Urinary bladder (tissue), 4 donors: ENCODE results near the gene KANSL1. TPM values are rescaled to one million over a fixed set of nuclear protein-coding genes. Genes with fewer than 3 reads are reported as not detected.
A peak's percentile ranks its signal among the peaks of the same experiment; 100 is the strongest.
"Not testable (repeated sequence)": the region's sequence is repeated elsewhere in the genome, so short reads cannot be mapped to it uniquely, and the experiment has no call there.

Source experiments
- DNase-seq: peaks from one replicate; pipeline ENCODE4 v3.0.0-alpha.2; 2015; ENCODE audit errors: extremely low spot score
- H3K27ac ChIP-seq: one replicate; pipeline ENCODE4 v1.5.1; 2013; ENCODE audit warnings: low read depth, mild to moderate bottlenecking, moderate library complexity
- H3K36me3 ChIP-seq: one replicate; pipeline ENCODE4 v1.6.1; 2013; ENCODE audit warnings: mild to moderate bottlenecking, moderate library complexity; ENCODE audit not compliant: insufficient read depth
- H3K4me1 ChIP-seq: one replicate; pipeline ENCODE4 v1.6.1; 2013; ENCODE audit warnings: mild to moderate bottlenecking, moderate library complexity; ENCODE audit not compliant: insufficient read depth
- H3K4me3 ChIP-seq: one replicate; pipeline ENCODE4 v1.5.1; 2013; ENCODE audit warnings: low read depth, low read length
- WGBS: extraction: QIAGEN DNeasy Blood & Tissue Kit; methylation state at CpG from one replicate; pipeline ENCODE4 v1.1.7; 2013; 5-methylcytosine and 5-hydroxymethylcytosine counted together
- polyA plus RNA-seq: library from polyadenylated mRNA; stranded (reverse); fragments of 200-250 nt; gene quantifications from one replicate; pipeline ENCODE4 v1.2.3, GENCODE V29; 2013
- total RNA-seq: library from RNA; depleted of rRNA; stranded (reverse); fragments of >200 nt; gene quantifications from one replicate; pipeline ENCODE4 v1.2.3, GENCODE V29; 2014
- donor health status: healthy with polysubstance abuse.
- donor health status: healthy.

KANSL1 gene
- total and polyA plus RNA-seq, 2 donors = 22.4 to 146 TPM

DNA sequence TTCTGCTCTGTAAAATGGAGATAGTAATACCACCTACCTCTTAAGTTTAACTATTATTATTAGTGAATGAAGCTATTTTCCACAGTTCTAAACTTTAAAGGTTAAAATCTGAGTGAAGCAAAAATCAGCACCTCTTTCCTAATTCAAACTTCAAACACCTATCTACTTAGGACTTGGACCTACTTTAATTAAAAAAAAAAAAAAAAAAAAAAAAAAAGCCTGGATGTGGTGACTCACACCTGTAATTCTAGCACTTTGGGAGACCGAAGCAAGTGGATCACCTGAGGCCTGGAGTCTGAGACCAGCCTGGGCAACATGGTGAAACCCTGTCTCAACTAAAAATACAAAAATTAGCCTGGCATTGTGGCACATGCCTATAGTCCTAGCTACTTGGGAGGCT is 5.0 kb upstream of the KANSL1 start:
- no peak overlapping the region for H3K27ac ChIP-seq
- 98% methylated on average over 1 of the region's 1 CpG for WGBS

DNA sequence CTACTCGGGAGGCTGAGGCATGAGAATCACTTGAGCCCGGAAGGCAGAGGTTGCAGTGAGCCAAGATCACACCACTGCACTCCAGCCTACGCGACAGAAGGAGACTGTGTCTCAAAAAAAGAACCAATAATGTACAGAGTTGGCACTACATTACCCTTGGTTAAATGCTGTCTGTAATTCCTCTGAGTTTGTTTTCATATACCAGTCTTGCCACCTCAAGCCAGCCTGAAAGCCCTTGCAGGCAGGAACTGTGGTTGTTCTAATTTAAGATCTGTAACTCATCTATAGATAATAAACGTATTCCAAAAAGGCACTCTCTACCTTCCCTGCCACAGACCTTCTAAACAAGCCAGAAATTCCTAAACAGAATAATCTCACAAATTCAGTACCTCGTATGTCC is 4.3 kb upstream of the KANSL1 start:
- no peak overlapping the region for H3K4me3 ChIP-seq
- DNase-seq = no peak
- H3K4me1 ChIP-seq = no peaks in the 10 kb centered on the region
- H3K27ac ChIP-seq = no peak overlapping the region
- H3K36me3 ChIP-seq = no peaks in the 10 kb centered on the region
- 86% methylated on average over 6 of the region's 6 CpGs for WGBS

More for the DNA sequence above, 5.0 kb upstream of the KANSL1 start:
- no peaks in the 10 kb centered on the region for H3K4me1 ChIP-seq
- H3K36me3 ChIP-seq = no peaks in the 10 kb centered on the region
- DNase-seq = no peak
- no peak overlapping the region for H3K4me3 ChIP-seq

DNA sequence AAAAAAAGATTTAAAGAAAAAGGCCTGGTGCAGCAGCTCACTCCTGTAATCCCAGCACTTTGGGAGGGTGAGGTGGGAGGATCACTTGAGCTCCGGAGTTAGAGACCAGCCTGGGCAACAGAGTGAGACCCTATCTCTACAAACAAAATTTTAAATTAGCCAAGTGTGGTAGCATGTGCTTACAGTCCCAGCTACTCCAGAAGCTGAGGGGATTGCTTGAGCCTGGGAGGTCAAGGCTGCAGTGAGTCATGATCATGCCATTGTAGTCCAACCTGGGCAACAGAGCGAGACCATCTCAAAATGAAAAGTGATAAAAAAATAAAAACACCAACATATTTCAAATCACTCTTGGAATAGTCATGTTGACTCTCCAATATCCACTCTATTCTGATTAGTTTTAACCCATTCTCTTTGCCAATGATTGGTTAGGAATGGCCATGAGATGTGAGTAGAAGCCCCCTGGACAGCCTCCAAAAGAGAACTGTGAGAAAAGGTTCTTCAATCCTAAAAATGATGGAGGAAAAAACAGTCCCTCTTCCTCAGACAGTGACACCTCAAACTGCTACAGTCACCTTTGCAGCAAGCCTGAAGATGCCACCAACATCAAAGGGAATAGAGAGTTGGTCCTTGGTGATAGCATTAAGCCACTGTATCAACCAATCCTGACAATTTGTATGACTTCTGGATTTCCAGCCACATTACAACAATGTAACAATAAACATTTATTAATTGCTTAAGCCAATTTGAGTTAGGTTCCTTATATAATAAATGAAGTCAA is 2.9 kb upstream of the KANSL1 start:
- WGBS = 97% methylated on average over 2 of the region's 2 CpGs
- no peak for DNase-seq
- Histone ChIP-seq H3K4me1 (no peaks in the 10 kb centered on the region), H3K27ac (no peak overlapping the region), H3K36me3 (no peaks in the 10 kb centered on the region), H3K4me3 (no peak overlapping the region)

DNA sequence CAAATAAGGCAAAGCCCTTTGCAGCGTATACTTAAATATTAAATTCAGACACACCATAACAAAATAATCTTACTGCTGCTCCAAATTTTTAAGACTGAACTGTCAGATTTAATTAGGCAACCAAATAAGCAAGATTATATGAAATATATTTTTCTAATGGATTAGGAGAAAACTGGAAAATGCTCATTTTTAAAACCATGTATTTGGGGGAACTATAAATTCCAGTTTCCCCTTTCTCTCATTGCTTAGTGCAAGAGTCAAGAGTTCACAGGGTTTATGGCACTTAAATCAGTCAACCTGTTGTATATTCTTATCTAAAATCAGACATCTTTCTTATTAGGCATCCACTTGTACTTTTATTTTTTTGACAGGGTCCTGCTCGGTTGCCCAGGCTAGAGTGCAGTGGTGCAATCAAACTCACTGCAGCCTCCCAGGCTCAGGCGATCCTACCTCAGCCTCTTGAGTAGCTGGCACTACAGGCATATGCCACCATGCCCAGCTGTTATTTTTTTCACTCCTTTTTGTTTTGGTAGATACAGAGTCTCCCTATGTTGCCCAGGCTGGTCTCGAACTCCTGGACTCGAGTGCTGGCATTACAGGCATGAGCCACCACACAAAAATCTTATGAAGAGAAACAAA is 2.1 kb upstream of the KANSL1 start:
- no peaks in the 10 kb centered on the region for H3K4me1 ChIP-seq
- no peak for DNase-seq
- H3K4me3 ChIP-seq = no peak overlapping the region
- whole genome bisulfite sequencing = 74% methylated on average over 5 of the region's 5 CpGs
- no peaks in the 10 kb centered on the region for H3K36me3 ChIP-seq
- no peak overlapping the region for H3K27ac ChIP-seq

DNA sequence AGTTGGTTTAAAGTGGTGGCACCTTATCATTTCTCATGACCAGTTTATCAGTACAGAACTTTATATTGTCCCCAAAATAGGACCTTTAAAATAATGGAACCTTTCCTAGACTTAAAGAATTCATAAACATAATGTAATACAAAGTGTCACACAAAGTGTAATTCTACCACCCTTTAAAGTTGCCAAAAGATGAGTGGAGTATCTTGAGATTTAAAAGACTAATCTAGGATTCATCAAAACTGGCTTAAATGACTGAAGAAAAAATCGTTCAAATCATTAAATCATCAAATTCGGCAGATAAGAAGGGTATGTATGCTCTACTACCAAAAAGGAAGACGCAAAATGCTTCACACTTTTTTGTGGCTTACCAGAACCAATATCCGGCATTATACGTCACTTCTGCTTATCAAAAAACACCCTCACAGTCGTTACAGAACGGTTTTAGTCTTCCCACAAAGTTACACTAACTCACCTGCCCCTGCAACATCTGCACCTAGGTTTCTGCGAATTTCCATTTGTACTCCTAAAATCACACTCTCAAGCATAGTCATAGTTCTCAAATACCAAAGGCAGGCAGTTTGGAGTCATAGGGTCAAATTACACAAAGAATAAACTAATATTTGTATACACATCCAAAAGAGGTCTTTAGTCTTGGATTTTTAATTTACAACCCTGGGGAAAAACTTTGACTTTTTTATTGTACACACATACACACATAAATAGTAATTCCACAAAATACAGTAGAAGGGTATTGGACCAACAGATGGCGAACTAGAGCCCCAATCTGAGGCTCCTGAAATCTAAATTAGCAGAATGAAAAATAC is 1.4 kb upstream of the KANSL1 start:
- Histone ChIP-seq H3K4me3 (peak overlapping the region; percentile 89), H3K4me1 (no peaks in the 10 kb centered on the region), H3K27ac (no peak overlapping the region), H3K36me3 (no peaks in the 10 kb centered on the region)
- WGBS = 46% methylated on average over 9 of the region's 9 CpGs
- DNase-seq = no peak

DNA sequence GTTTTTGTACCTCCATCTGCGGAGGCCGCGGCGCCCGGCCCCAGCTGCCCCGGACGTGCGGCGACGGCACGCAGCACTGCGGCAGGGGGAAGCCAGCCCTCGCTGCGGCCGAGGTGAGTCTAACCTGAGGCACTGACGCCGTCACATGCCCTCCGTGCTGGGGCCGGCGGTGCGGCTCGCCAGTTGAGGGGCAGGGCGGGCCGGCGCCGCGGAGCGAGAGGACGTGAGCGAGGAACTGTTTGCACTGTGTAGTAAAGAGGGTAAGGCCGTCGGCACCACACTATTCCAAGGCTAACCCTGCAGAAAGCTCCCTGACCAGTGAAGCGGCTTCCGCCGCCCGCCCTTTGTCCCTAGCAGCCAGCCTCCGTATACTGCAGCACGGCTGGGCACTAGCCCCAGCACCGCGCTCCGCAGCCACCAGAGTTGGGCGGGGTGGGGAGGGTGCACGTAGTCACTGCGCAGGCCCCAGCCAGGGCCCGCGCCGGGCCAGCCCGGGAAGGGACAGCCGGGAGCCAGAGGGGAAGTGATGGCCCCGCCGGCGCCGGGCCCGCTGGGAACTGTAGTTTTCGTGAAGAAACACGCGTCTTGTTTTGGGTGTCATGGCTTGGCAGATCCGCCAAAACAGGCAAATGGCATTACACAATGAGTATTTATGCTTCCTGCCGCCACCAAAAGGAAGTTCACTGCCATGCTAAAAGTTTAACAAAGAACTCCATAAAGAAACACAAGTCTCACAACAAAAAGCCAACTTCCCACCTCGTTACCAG is 580 bp upstream of the KANSL1 start:
- DNase-seq = peak; percentile 86
- no peaks in the 10 kb centered on the region for H3K4me1 ChIP-seq
- WGBS = under 1% methylated on average over 60 of the region's 60 CpGs
- H3K4me3 ChIP-seq = peak overlapping the region; percentile 89
- H3K27ac ChIP-seq = peak overlapping the region; percentile 91
- H3K36me3 ChIP-seq = no peaks in the 10 kb centered on the region

DNA sequence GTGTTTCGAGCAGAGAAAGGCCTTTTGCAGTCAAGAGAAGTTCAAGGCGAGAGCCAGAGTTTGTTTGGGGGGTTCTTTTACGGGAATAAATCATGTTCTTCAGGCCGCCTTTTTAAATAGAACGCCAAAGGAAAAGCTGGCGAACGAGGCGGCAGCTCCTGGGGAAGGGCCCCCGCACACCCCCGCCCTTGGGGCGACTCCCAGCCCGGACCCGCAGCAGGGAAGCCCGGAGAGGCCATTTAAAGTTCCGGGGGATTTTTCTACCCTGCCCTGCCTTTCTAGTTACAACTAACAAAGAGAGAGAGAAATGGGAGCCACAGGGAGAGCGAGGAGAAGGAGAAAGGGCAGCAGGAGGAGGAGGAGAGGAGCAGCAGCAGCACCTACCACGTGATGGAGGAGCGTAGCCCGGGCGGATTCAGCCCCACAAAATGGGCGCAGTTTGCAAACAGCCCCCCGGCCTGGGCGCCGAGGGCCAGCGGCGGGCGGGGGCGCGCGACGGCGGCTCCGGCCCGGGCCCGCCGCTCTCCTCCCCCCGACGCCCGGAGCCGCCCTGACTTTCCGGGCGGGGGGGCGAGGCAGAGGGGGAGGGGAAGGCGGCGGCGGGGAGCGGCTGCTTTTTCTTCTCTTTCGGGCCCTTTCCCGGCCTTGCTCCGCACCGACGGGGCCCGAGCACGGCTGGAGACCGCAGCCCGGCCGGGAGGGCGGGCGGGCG is 634 bp downstream of the KANSL1 start:
- Histone ChIP-seq H3K4me3 (peak overlapping the region; percentile 89), H3K36me3 (no peaks in the 10 kb centered on the region), H3K4me1 (no peaks in the 10 kb centered on the region), H3K27ac (peak overlapping the region; percentile 100)
- DNase-seq = peak; percentile 64
- 1% methylated on average over 60 of the region's 60 CpGs for WGBS

DNA sequence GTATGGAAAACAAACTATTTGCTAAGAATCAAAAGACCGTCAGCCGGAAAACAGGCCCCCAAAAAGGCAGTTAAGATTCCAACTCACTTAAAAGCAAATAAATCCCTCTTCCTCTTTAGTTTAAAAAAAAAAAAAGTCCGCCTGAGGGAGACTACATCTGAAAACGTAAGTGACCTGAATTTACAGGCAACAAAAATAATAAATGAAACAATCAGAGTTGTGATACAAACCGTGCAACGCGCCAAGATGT is 1.1 kb downstream of the KANSL1 start:
- Histone ChIP-seq H3K4me1 (no peaks in the 10 kb centered on the region), H3K36me3 (no peaks in the 10 kb centered on the region)
- WGBS = under 1% methylated on average over 7 of the region's 7 CpGs

DNA sequence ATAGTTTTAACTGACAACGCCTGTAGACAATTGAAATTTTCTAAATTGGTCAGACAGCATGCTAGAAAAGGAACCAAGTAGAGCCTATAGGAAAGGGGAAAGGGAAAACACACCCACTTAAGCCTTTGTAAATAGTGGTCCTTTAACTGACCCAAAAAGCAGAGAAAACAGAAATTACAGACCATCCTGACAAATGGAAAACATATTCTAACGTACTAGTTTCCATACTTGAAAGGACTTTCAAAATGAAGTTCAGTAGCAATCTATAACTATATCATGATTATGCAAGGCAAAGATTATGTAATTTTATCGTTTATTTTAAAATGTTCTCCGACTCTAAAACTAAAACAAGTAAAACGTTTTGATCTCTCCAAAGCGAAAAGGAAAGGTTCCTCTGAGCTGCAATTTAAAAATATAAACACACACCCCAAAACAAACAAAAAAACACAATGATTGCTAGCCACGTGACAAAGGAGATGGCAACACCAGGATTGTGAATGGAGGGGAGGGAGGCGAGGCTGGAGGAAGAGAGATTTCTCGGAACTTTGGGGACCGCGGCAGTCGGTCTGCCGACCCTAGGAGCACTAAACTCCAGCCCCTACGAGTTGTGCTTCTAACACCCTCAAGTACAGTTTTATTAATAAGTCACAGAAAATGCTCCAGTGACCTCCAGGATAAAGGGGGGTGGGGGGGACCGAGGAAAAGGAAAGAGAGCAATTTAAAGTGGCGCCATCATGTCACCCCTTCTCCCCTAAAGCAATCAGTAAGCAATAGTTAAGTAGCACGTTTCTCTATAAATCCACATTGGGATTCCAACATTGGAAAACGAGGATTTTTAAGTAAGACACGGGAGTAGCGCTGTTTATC is 1.7 kb downstream of the KANSL1 start:
- H3K4me1 ChIP-seq = peaks cover 1% of the 10 kb centered on the region
- no peak for DNase-seq
- WGBS = under 1% methylated on average over 20 of the region's 20 CpGs

More for the DNA sequence above, 1.1 kb downstream of the KANSL1 start:
- peak overlapping the region; percentile 89 for H3K4me3 ChIP-seq
- peak overlapping the region; percentile 100 for H3K27ac ChIP-seq
- no peak for DNase-seq

DNA sequence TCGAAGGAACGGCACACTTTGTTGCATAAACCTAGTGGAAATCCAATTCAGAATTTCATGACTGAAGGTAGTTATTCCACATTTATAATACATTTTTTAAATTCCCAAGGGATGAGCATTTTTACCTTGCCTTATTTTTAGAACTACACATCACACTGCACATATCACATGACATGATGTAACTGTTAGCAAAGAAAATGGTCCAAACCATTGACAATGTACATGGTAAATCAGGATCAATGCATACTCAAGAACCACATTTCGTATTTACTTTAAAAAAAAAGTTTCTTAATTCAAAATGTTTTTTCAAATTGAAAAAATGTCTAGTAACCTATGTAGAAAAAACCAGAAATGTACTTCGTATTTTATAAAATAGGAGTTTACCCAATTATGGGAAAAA is 2.5 kb downstream of the KANSL1 start:
- H3K27ac ChIP-seq = no peak overlapping the region

More for the DNA sequence above, 1.7 kb downstream of the KANSL1 start:
- Histone ChIP-seq H3K36me3 (no peaks in the 10 kb centered on the region), H3K27ac (peak overlapping the region; percentile 88), H3K4me3 (peak overlapping the region; percentile 89)

DNA sequence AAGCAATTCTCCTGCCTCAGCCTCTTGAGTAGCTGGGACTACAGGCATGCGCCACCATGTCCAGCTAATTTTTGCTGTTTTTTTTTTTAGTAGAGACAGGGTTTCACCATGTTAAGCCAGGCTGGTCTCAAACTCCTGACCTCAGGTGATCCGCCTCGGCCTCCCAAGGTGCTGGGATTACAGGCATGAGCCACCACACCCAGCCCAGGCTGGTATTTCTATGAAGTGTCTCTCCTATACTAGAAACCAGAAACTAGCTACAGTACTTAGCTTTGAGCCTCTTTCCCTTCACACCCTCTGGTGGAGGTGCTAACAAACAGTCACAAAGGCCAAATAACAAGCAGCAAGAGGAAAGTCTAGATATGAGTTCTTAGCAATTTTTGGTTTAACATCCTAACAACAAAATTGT is 6.4 kb downstream of the KANSL1 start:
- H3K27ac ChIP-seq, DNase-seq, H3K4me1 ChIP-seq, H3K4me3 ChIP-seq, H3K36me3 ChIP-seq: not testable (repeated sequence)
- WGBS = 93% methylated on average over 3 of the region's 3 CpGs

More for the DNA sequence above, 2.5 kb downstream of the KANSL1 start:
- no peak for DNase-seq
- no peaks in the 10 kb centered on the region for H3K36me3 ChIP-seq
- no peak overlapping the region for H3K4me3 ChIP-seq
- WGBS = 34% methylated on average over 4 of the region's 4 CpGs
- peaks cover 1% of the 10 kb centered on the region for H3K4me1 ChIP-seq

DNA sequence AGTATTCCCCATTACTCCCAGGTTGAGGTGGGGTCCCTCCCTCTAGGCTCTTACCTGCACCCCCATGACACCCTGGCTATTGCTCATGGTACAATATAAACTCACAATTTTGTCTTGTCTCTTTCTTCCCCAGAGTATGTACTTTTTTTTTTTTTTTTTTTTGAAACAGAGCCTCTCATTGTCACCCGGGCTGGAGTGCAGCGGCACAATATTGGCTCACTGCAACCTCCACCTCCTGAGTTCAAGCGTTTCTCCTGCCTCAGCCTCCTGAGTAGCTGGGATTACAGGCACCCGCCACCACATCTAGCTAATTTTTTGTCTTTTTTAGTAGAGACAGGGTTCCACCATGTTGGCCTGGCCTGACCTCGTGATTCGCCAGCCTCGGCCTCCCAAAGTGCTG is 8.5 kb downstream of the KANSL1 start:
- no peak for DNase-seq
- Histone ChIP-seq H3K27ac (no peak overlapping the region), H3K36me3 (no peaks in the 10 kb centered on the region), H3K4me1 (peaks cover 1% of the 10 kb centered on the region), H3K4me3 (no peak overlapping the region)
- 92% methylated on average over 7 of the region's 7 CpGs for WGBS
